GM10266 (cell line): ENCODE data around the gene PRSS56.
"Not testable (repeated sequence)": the region's sequence is repeated elsewhere in the genome, so short reads cannot be mapped to it uniquely, and the experiment has no call there.

Source experiments
- DNase-seq: peaks from one replicate; pipeline ENCODE4 v3.0.0; 2012; ENCODE audit errors: extremely low spot score
- CTCF ChIP-seq: IDR thresholded peaks from 2 replicates; pipeline ENCODE4 v1.5.1; 2012; ENCODE audit warnings: mild to moderate bottlenecking, low read depth; ENCODE audit not compliant: control insufficient read depth, insufficient read depth; ENCODE audit errors: missing control alignments

Gene PRSS56

GRCh38 chr2:232556426-232556825, 36.2 kb downstream of the PRSS56 start:
- TF ChIP-seq CTCF, result no peak
- DNase-seq, result no peak

GRCh38 chr2:232562515-232563151, 42.4 kb downstream of the PRSS56 start:
- no peak for DNase-seq
- peak; percentile 7 for TF ChIP-seq CTCF

GRCh38 chr2:232563580-232563979, 43.4 kb downstream of the PRSS56 start:
- TF ChIP-seq CTCF, result no peak
- DNase-seq, result no peak

GRCh38 chr2:232567721-232568120, 47.5 kb downstream of the PRSS56 start:
- TF ChIP-seq CTCF, result no peak
- no peak for DNase-seq

- DNase-seq, result no peak
- TF ChIP-seq CTCF, result no peak
Observed at GRCh38 chr2:232568161-232568560, 48.0 kb downstream of the PRSS56 start.

GRCh38 chr2:232569541-232569940, 49.4 kb downstream of the PRSS56 start:
- no peak for DNase-seq
- no peak for TF ChIP-seq CTCF

- not testable (repeated sequence) for DNase-seq
Observed at GRCh38 chr2:232570481-232570880, 50.3 kb downstream of the PRSS56 start.

- no peak for DNase-seq
- TF ChIP-seq CTCF, result no peak
Observed at GRCh38 chr2:232571026-232571474, 50.9 kb downstream of the PRSS56 start.
